ENCODE measurements around the gene TOGARAM1.

DNA sequence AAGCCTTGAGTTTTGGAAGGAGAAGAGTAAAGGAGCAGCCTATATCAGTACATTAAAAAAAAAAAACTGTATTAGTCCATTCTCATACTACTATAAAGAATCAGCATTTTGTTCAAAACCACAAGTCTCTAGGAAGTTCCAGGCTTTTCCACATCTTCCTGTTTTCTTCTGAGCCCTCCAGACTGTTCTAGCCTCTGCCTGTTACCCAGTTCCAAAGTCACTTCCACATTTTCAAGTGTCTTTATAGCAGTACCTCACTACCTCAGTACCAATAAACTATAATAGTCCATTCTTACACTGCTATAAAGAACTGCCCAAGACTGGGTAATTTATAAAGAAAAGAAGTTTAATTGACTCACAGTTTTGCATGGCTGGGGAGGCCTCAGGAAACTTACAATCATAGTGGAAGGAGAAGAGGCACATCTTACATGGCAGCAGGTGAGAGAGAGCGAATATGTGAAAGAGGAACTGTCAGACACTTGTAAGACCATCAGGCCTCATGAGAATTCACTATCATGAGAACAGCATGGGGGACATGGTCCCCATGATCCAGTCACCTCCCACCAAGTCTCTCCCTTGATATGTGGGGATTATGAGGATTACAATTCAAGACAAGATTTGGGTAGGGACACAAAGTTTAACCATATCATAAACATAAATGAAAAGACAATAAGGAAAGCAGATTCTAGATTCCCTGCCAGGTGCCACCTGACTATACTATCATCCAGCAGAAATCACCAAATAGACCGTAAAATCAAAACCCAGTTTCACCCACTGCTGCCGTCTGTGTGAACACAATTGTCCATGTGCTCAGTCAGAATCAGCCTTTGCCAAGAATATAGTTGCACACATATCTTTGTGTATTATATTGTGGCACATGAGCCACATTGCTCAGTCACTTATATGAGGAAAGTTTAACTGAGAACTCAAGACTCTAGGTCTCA, 27.8 kb downstream of the TOGARAM1 start:
- TF ChIP-seq, protein P1, sequence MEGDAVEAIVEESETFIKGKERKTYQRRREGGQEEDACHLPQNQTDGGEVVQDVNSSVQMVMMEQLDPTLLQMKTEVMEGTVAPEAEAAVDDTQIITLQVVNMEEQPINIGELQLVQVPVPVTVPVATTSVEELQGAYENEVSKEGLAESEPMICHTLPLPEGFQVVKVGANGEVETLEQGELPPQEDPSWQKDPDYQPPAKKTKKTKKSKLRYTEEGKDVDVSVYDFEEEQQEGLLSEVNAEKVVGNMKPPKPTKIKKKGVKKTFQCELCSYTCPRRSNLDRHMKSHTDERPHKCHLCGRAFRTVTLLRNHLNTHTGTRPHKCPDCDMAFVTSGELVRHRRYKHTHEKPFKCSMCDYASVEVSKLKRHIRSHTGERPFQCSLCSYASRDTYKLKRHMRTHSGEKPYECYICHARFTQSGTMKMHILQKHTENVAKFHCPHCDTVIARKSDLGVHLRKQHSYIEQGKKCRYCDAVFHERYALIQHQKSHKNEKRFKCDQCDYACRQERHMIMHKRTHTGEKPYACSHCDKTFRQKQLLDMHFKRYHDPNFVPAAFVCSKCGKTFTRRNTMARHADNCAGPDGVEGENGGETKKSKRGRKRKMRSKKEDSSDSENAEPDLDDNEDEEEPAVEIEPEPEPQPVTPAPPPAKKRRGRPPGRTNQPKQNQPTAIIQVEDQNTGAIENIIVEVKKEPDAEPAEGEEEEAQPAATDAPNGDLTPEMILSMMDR (conservative IDR thresholded peaks at IDR 0.05): no peak
- no peak for TF ChIP-seq EZH2 (IDR thresholded peaks at IDR 0.05; ENCODE audit: low read depth)

Data from PC-9 (cell line).